GM18508 (cell line): Measurements from ENCODE around the gene PAXX.
"Not testable (repeated sequence)": the region's sequence is repeated elsewhere in the genome, so short reads cannot be mapped to it uniquely, and the experiment has no call there.

Source experiments
- ATAC-seq: cut with Tn5 transposase; IDR thresholded peaks from one replicate; pipeline ENCODE4 v1.9.1; 2021; ENCODE audit warnings: moderate number of reproducible peaks; ENCODE audit not compliant: insufficient read depth, unreplicated experiment

PAXX gene

GRCh38 chr9:137029058-137029936 lies 37.1 kb downstream of the PAXX start:
- no peak for ATAC-seq

- no peak for ATAC-seq
Measured at GRCh38 chr9:137030006-137030405, 37.8 kb downstream of the PAXX start.

GRCh38 chr9:137030538-137031527 lies 38.6 kb downstream of the PAXX start:
- ATAC-seq, result no peak

- no peak for ATAC-seq
Measured at GRCh38 chr9:137031904-137032640, 39.9 kb downstream of the PAXX start, which contains the start of gene FUT7. FUT7 (minus strand) TSS chr9:137032088; CDS start chr9:137031991, 97 bp downstream.

GRCh38 chr9:137032858-137033257 lies 40.6 kb downstream of the PAXX start:
- no peak for ATAC-seq

- not testable (repeated sequence) for ATAC-seq
Measured at GRCh38 chr9:137033481-137033880, 41.3 kb downstream of the PAXX start.

- no peak for ATAC-seq
Measured at GRCh38 chr9:137034039-137034708, 42.0 kb downstream of the PAXX start.

- no peak for ATAC-seq
Measured at GRCh38 chr9:137034709-137035506, 42.7 kb downstream of the PAXX start.

GRCh38 chr9:137035507-137035834 lies 43.2 kb downstream of the PAXX start:
- ATAC-seq, result no peak

- no peak for ATAC-seq
Measured at GRCh38 chr9:137035937-137036336, 43.7 kb downstream of the PAXX start.

- no peak for ATAC-seq
Measured at GRCh38 chr9:137037035-137037434, 44.8 kb downstream of the PAXX start.

GRCh38 chr9:137037483-137037882 lies 45.3 kb downstream of the PAXX start:
- ATAC-seq, result no peak

- ATAC-seq, result no peak
Measured at GRCh38 chr9:137038916-137039315, 46.7 kb downstream of the PAXX start.

GRCh38 chr9:137039611-137040366 lies 47.6 kb downstream of the PAXX start:
- ATAC-seq, result no peak

- no peak for ATAC-seq
Measured at GRCh38 chr9:137040568-137040967, 48.3 kb downstream of the PAXX start.

GRCh38 chr9:137041124-137041523 lies 48.9 kb downstream of the PAXX start:
- no peak for ATAC-seq

GRCh38 chr9:137042751-137043727 lies 50.8 kb downstream of the PAXX start:
- ATAC-seq, result no peak
